ENCODE results near the gene CIT.

Gene CIT

DNA sequence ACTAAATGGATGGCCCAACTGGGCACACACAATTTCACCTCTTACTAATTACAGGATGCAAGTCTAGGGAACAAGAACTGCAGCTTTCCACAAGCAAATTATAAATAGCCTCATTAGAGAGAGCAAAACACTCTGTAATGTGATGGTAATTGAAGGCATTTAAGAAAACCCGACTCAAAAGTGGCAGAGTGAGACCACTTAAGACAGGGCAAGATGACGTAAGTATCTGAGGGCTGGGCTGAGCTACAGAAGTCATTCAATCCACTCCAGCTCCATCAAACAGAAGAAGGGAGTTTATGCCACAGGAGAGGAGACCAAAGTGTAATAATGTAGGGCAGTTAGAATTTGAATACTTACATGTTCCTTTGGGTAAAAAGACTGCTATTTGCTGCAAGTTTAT lies 118.9 kb downstream of the CIT start:
- no peak overlapping the region for H3K27ac ChIP-seq
- H3K4me3 ChIP-seq, result no peak overlapping the region
- H3K36me3 ChIP-seq, result peaks cover 59 to 100% (median 99%) of the 10 kb centered on the region in 11 experiments
- no peaks in the 10 kb centered on the region for H3K9me3 ChIP-seq (replicated peaks in 1 of 11)
- H3K9ac ChIP-seq, result no peak overlapping the region
- no peak for TF ChIP-seq Cebpa-rat (IDR thresholded peaks at IDR 0.05)
- H3K27me3 ChIP-seq, result no peaks in the 10 kb centered on the region
- H3K4me1 ChIP-seq, result no peaks in the 10 kb centered on the region
- H3K4me2 ChIP-seq, result no peak overlapping the region
- peaks cover 0 to 5% (median 0%) of the 10 kb centered on the region in 11 experiments; a peak in 3 of 22 replicates for H4K20me1 ChIP-seq

DNA sequence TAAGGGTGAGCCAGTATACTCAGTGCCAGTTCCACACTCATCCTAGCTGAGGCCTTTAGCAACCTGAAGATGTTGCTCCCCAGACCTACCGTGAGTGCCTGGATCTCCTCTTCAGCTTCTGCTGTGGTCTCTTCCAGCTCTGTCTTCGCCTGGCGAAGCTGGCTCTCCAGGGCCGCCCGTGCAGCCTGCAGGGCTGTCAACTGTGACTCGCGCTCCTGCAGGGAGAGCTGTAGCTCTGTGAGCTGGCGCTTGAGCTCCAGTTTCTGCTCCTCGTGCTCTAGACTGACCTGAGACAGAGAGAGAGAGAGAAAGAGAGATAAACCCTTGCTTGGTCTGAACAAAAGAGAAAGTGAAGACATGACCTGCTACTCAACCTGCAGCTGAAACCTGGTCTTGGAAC lies 125.2 kb downstream of the CIT start:
- Histone ChIP-seq H3K4me2 (no peak overlapping the region), H3K4me3 (no peak overlapping the region), H3K36me3 (peaks cover 55 to 100% (median 98%) of the 10 kb centered on the region in 11 experiments), H3K9ac (no peak overlapping the region), H3K27me3 (no peaks in the 10 kb centered on the region), H3K27ac (no peak overlapping the region), H4K20me1 (peaks cover 0 to 5% (median 0%) of the 10 kb centered on the region in 11 experiments; a peak in 3 of 22 replicates), H3K9me3 (replicated peaks in 1 of 11) (peaks cover 0 to 9% (median 0%) of the 10 kb centered on the region in 11 experiments; a peak in 5 of 22 replicates), H3K4me1 (no peaks in the 10 kb centered on the region)
- no peak for TF ChIP-seq Cebpa-rat (IDR thresholded peaks at IDR 0.05)

DNA sequence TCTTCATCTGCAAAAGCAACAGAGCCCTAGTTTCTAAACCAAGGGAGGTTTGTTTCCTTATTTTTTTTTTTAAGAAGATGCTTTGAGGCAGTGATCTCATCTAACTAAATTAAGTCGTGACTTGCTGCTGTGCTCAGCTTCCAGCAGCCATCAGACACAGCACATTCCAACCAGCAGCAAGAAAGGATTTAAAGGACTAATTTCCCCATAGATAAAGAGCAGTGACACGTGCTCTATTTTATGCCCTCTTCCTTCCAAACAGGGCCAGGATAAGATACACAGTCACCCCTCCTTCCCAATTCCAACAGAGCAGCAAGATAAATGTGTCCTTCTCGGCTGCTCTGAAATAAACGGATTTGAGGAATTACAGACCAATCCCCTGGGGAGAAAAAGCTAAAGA lies 127.5 kb downstream of the CIT start:
- H3K27ac ChIP-seq, result no peak overlapping the region
- H3K27me3 ChIP-seq, result no peaks in the 10 kb centered on the region
- H3K36me3 ChIP-seq, result peaks cover 51 to 100% (median 97%) of the 10 kb centered on the region in 11 experiments
- TF ChIP-seq Cebpa-rat (IDR thresholded peaks at IDR 0.05), result no peak
- no peaks in the 10 kb centered on the region for H3K4me1 ChIP-seq
- H3K4me3 ChIP-seq, result no peak overlapping the region
- no peak overlapping the region for H3K4me2 ChIP-seq
- no peaks in the 10 kb centered on the region; a peak in 3 of 22 replicates for H4K20me1 ChIP-seq
- peaks cover 16 to 32% (median 23%) of the 10 kb centered on the region in 11 experiments for H3K9me3 ChIP-seq (replicated peaks in 1 of 11)
- no peak overlapping the region for H3K9ac ChIP-seq

DNA sequence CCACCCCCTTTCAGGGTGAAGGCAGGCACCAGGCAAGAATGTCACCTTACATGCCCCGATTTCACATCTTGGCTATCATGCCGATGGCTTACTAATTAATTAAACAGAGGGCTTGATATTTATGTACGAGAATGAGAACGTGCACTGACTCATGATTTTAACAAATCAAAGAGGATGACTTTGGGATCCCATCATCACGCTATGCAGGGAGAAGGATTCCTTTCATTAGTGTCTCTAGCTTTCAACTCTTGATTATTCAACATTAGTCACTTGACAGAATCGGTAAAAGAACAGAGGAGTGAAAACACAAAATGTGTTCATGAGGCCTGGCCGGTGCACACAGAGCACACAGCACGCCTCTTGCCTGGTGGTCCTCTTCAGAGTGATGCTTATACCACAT lies 128.6 kb downstream of the CIT start:
- H3K9me3 ChIP-seq (replicated peaks in 1 of 11), result peaks cover 24 to 39% (median 31%) of the 10 kb centered on the region in 11 experiments
- H3K27ac ChIP-seq, result no peak overlapping the region
- TF ChIP-seq Cebpa-rat (IDR thresholded peaks at IDR 0.05), result no peak
- H4K20me1 ChIP-seq, result no peaks in the 10 kb centered on the region; a peak in 1 of 22 replicates
- peaks cover 51 to 100% (median 97%) of the 10 kb centered on the region in 11 experiments for H3K36me3 ChIP-seq
- H3K4me3 ChIP-seq, result no peak overlapping the region
- H3K9ac ChIP-seq, result no peak overlapping the region
- H3K4me1 ChIP-seq, result no peaks in the 10 kb centered on the region
- H3K4me2 ChIP-seq, result no peak overlapping the region
- H3K27me3 ChIP-seq, result no peaks in the 10 kb centered on the region

DNA sequence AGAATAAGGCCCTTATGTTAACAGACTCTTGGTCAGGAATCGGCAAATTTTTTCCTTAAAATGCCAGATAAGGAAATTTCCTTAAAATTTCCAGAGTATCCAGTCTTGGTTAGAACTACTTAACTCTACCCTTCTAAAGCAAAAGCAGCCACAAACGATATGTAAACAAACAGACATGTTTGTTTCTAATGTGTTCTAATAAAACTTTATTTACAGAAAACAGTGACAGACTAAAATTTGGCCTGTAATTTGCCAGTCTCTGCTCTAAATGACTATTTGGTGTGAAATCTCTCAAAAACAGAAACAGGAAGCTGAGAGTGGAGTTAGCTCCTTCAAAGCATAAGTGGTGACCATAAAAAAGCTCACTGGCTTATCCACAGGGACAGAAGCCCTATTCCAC lies 131.0 kb downstream of the CIT start:
- no peak overlapping the region for H3K27ac ChIP-seq
- peaks cover 41 to 100% (median 99%) of the 10 kb centered on the region in 11 experiments for H3K36me3 ChIP-seq
- no peaks in the 10 kb centered on the region for H3K27me3 ChIP-seq
- peaks cover 24 to 39% (median 31%) of the 10 kb centered on the region in 11 experiments for H3K9me3 ChIP-seq (replicated peaks in 1 of 11)
- H4K20me1 ChIP-seq, result no peaks in the 10 kb centered on the region
- no peak for TF ChIP-seq Cebpa-rat (IDR thresholded peaks at IDR 0.05)
- no peaks in the 10 kb centered on the region for H3K4me1 ChIP-seq
- H3K9ac ChIP-seq, result no peak overlapping the region
- no peak overlapping the region for H3K4me2 ChIP-seq
- H3K4me3 ChIP-seq, result no peak overlapping the region

DNA sequence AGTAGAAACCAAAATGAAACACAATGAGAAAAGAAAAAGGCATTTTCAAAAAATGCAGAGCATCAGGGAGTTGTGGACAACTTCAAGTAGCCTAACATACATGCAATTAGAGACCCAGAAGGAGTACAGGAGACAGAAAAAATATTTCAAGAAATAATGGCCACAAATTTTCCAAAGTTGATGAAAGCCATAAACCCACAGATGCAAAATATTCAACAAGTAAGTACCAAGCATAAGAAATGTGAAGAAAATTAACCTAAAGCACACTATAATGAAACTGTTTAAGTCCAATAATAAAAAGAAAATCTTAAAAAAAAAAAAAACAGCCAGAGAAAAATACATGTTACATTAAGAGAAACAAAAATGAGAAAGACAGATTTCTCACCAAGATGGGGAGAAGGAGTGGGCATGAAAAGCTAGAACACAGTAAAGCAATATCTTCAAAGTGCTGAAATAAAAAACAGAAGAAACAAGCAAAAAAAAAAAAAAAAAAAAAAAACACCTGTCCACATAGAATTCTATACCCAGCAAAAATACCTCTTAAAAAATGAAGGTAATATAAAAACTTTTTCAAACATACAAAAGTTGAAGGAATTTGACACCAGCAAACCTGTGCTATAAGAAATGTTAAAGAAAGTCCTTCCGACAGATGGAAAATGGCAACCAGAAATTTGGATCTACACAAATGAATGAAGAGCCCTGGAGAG lies 132.1 kb downstream of the CIT start:
- Histone ChIP-seq H3K9ac (no peak overlapping the region), H3K4me1 (no peaks in the 10 kb centered on the region), H3K27ac (no peak overlapping the region), H3K9me3 (replicated peaks in 1 of 11) (peaks cover 24 to 39% (median 31%) of the 10 kb centered on the region in 11 experiments), H3K4me2 (no peak overlapping the region), H3K27me3 (no peaks in the 10 kb centered on the region), H3K36me3 (peaks cover 35 to 100% (median 98%) of the 10 kb centered on the region in 11 experiments), H3K4me3 (no peak overlapping the region; a peak in 1 of 20 replicates), H4K20me1 (no peaks in the 10 kb centered on the region)
- no peak for TF ChIP-seq Cebpa-rat (IDR thresholded peaks at IDR 0.05)

DNA sequence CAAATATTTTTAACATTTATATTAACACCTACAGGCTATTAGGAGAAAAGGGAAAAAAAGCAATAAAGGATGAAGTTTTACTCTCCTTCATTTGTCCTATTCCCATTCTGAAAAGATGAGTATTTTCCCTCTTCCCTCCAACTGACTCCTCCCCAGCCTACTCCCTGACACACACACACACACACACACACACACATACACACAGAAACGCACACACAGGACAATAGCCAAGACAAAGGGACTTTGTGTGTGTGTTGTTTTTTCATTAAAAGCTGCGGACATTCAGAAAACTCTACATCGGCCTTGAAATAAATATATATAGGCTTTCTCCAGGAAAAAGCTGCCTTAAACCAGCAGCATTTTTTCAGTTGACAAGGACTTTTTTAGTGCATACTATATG lies 134.4 kb downstream of the CIT start:
- Histone ChIP-seq H3K4me2 (no peak overlapping the region), H3K4me3 (no peak overlapping the region), H3K9ac (no peak overlapping the region), H3K36me3 (peaks cover 28 to 99% (median 82%) of the 10 kb centered on the region in 11 experiments), H3K27ac (no peak overlapping the region), H3K9me3 (replicated peaks in 1 of 11) (peaks cover 24 to 37% (median 31%) of the 10 kb centered on the region in 11 experiments), H3K27me3 (no peaks in the 10 kb centered on the region), H4K20me1 (no peaks in the 10 kb centered on the region), H3K4me1 (no peaks in the 10 kb centered on the region)
- TF ChIP-seq Cebpa-rat (IDR thresholded peaks at IDR 0.05), result no peak

DNA sequence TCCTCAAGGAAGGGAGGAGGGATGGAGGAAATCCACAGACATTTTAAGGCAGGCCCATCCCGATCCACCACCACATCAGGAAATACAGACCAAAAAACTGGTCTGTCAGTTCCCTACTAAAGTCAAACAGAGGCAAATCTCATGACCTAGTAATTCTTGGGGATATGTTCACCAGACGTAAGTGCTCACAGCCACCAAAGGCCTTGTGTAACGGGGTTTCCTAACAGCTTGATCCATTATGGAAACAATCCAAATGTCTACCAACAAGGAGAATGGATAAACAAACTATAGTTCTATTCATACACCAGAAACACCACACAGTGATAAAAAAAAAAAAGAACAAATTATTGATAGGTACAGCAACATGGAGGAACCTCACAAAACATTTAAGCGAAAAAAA lies 136.3 kb downstream of the CIT start:
- Histone ChIP-seq H3K9me3 (replicated peaks in 1 of 11) (peaks cover 19 to 22% (median 20%) of the 10 kb centered on the region in 11 experiments), H3K4me3 (no peak overlapping the region), H3K36me3 (peaks cover 24 to 97% (median 67%) of the 10 kb centered on the region in 11 experiments), H3K27ac (no peak overlapping the region), H3K4me2 (no peak overlapping the region), H4K20me1 (no peaks in the 10 kb centered on the region), H3K27me3 (no peaks in the 10 kb centered on the region), H3K9ac (no peak overlapping the region), H3K4me1 (no peaks in the 10 kb centered on the region)
- no peak for TF ChIP-seq Cebpa-rat (IDR thresholded peaks at IDR 0.05)

DNA sequence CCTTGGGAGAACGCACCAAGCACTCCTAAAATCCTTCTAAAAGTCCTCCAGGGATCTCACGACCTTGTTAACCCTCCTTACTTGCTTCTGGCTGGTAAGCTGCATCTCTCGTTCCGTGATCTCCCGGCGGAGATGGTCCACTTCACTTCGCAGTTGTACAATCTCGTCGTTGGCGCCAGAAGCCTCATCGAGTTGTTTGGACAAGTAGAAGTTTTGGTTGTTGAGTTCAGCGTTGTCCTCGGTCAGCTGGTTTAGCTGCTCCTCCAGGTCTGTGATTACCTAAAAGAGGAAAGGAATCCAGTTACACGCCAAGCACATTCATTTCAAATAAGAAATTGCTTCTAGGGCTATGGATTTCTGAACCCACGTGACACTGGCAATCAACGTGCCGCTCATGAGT lies 142.0 kb downstream of the CIT start:
- no peak overlapping the region for H3K27ac ChIP-seq
- H3K9me3 ChIP-seq (replicated peaks in 1 of 11), result no peaks in the 10 kb centered on the region
- H4K20me1 ChIP-seq, result no peaks in the 10 kb centered on the region
- H3K4me3 ChIP-seq, result no peak overlapping the region
- H3K36me3 ChIP-seq, result peaks cover 9 to 96% (median 61%) of the 10 kb centered on the region in 11 experiments
- no peak overlapping the region for H3K4me2 ChIP-seq
- no peak overlapping the region for H3K9ac ChIP-seq
- no peak for TF ChIP-seq Cebpa-rat (IDR thresholded peaks at IDR 0.05)
- peaks cover 0 to 11% (median 0%) of the 10 kb centered on the region in 10 experiments; a peak in 4 of 20 replicates for H3K4me1 ChIP-seq
- H3K27me3 ChIP-seq, result no peaks in the 10 kb centered on the region

DNA sequence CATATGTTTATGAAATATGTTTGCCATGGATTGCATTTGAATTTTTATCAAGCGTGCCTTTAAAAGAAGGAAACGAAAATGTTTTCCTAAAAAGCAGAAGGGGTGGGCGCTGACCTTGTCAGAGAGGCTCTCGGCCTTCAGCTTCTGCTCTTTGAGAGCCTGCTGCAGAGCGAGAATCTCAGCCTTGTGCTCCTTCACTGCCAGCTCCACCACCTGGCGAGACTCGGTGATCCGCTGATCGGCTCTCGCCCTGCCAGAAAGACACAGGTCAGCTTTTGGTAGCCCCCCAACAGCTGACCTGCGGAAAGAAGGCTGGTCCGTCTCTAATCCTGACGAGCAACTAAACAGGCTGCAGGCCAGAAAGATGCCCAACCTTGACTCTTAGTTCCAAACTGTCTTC lies 146.7 kb downstream of the CIT start:
- Histone ChIP-seq H3K9ac (no peak overlapping the region), H3K4me1 (peaks cover 0 to 11% (median 0%) of the 10 kb centered on the region in 10 experiments; a peak in 4 of 20 replicates), H3K4me3 (no peak overlapping the region), H3K36me3 (peaks cover 9 to 98% (median 93%) of the 10 kb centered on the region in 11 experiments), H3K27me3 (no peaks in the 10 kb centered on the region), H3K4me2 (no peak overlapping the region; a peak in 1 of 22 replicates), H4K20me1 (no peaks in the 10 kb centered on the region), H3K9me3 (replicated peaks in 1 of 11) (no peaks in the 10 kb centered on the region), H3K27ac (no peak overlapping the region)
- no peak for TF ChIP-seq Cebpa-rat (IDR thresholded peaks at IDR 0.05)

Data from BLaER1 treated with 17β-estradiol and CSF1 and Interleukin-3, amounts not matched to agents 10 nM and 100 nM (cell line).